ENCODE results near the gene CDK6.

The CDK6 gene

GRCh38 chr7:92824901-92825480 is 11.4 kb downstream of the CDK6 start:
- no peak for FAIRE-seq

- no peak for FAIRE-seq
Observed at GRCh38 chr7:92824450-92824849, 11.9 kb downstream of the CDK6 start.

GRCh38 chr7:92823042-92823441 is 13.3 kb downstream of the CDK6 start:
- no peak for FAIRE-seq

GRCh38 chr7:92820191-92820590 is 16.2 kb downstream of the CDK6 start:
- no peak for FAIRE-seq

DNA sequence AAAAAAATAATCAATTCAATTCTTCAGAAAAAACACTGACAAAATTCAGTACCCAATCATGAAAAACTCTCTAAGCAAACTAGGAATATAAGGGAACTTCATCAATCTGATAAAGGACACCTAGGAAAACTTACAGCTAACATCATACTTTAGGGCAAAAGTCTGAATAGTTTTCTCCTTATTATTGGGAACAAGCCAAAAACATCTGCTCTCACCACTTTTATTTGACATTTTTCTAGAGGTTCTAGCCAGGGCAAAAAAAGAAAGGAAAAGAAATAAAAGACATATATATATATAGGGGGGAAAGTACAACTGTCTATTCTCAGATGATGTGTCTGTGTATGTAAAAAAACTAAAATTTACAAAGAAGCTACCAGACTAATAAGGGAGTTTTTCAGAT is 19.0 kb downstream of the CDK6 start:
- FAIRE-seq = no peak

DNA sequence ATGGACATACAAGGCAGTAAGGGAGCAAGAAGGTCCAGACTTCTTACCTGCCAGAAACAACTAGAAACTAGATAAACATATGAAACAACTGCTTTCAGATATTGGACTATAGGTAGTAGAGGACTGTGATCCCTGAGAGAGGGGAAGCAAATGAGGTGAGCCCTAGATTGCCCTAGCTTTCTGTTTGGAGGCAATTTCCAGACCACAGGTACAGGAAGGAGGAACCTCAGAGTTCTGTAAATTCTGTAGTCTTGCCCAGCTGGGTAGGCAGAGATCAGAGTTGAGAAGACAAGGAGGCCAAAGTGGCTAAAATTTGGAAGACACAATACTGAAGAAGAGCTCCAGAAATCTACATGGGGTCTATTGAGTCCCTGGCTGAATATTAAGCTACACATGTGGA is 21.0 kb downstream of the CDK6 start:
- no peak for FAIRE-seq

- FAIRE-seq = no peak
Observed at GRCh38 chr7:92813390-92814024, 22.9 kb downstream of the CDK6 start.

DNA sequence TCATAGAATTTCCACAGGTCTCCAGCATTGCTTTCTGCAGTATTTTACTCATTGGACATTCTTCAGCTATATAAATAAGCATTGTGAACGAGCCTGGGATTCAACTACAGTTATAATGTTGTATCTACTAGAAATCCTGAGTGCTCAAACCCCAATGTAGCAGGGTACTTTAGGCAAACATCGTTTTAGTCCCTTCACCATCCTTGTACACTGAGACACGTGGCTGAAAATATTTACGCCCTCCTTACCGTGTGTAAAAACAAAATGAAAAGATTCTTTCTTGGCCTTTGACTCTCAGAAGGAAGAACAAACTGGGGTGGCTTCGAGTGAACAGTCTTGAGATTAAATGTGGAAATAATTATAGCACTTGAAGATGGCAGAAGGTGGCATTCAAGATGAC is 25.2 kb downstream of the CDK6 start:
- no peak for FAIRE-seq

DNA sequence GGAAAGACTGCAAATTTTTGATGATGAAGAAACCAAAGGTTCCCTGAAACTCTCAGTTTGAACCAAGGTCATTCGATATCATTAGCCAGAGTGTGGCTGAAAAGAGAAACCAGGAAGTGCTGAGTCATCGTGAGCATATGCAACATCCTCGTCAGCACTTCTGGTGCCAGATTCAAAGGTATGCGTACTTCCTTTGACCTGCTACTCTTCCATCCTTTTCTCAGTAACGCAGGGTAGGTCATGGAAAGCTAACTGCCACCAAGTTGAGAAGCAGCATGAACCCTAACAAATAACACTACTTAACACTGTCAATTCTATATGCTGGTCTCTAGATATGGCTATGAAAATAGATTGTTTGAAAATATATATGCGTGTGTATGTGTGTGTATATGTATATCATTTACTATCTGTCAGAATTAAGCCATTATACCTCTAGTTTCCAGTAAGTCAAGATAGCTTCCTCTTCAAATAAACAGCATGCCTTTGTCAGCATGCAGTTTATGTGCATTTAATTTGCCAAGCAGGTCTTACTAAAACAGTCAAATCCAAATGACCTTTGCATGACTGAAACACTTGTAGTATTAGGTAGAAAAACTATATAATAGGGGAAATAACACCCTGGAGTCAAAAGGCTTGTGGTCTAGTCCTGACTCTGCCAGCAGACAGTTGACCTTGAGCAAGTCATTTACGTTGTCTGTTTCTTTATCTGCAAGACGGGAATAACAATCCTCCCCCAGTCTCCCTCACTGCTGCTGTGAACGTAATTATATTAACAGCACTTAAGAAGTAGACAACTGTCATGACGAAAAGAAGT is 26.4 kb downstream of the CDK6 start:
- peak; percentile 83 for FAIRE-seq

DNA sequence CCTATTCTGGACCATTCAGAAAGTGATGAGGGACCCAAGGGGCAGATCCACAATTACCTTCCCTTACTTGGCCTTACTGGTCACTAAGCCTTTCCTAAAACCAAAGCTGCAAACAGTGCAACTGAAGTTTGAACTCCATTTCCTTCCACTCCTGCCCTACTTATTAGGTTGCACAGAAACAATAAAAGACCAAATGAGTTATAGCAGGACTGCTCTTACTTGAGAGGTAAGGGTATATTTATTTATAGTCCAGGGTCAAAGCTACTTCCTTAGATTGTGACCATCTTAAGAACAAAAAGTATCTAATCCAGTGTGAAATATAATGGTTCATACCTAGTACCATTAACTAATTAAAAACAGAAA is 27.0 kb downstream of the CDK6 start:
- FAIRE-seq = no peak

GRCh38 chr7:92808635-92809034 is 27.7 kb downstream of the CDK6 start:
- FAIRE-seq = no peak

DNA sequence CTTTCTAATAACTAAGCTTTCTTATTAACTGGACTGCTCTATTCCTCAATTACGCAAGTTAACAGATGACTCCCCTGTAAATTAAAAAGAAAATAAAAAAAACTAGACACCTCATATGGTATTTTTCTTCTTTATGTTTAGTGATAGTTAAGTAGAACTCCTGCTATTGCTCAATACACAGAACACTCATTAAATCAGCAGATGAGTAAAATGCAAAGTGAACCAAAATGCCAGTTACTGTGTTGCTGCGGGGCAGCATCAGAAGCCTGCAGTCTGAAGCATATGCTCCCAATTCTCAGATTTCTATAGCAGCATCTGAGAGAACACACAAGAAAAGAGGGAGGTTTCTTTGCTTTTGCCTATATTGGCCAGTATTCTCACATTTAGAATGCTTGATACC is 28.4 kb downstream of the CDK6 start:
- FAIRE-seq = no peak

- no peak for FAIRE-seq
Observed at GRCh38 chr7:92806496-92806895, 29.9 kb downstream of the CDK6 start.

DNA sequence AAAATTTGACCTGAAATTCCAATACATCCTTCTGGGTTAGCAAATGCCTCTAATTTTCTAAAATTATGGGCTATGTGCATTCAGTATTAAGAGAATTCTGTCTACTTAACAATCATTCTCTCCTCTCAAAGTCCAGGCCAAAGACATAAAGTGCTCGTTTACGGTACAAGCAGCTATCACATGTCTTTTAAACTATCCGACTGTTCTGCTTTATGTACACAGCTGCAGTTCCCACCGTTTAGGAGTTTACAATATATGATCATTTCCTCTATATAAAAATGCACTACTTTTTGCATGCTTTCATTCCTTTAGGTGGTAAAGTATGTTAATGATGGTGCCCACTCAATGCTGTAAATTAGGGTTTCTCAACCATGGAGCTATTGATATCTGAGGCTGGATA is 34.0 kb downstream of the CDK6 start:
- FAIRE-seq = no peak

- FAIRE-seq = no peak
Observed at GRCh38 chr7:92799446-92800211, 36.7 kb downstream of the CDK6 start.

DNA sequence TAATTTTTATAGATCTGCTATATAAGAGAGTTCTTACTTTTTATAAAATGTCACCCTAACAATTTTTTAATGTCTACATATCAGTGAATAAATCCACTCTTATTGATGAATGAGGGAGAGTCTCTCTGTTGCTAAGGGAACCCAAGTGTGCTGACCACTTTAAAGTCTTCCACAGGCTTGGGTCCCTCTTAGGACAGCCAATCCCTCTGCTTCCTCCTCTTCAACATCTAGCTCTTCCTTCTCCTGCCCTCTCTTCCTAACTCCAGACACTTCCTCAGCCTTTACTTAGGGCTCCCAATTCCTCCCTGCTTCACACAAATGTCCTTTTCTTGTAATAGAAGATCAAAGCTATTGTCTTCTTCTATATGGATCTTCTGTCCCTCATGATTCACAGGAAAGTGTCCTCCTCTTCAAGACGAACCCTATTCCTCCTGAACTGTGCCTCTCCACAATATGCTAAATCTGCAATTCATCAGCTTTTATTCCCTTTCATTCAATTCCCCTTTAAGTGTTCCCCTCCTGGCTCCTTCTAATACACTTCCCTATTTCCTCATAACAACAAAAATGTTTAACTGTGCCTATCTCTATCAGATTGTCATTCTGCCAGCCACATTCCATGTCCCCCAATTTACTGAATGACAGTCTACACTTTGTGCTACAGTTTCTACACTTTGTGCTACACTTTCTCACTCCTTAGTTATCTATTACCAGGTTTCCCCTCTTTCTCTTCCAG is 37.7 kb downstream of the CDK6 start:
- no peak for FAIRE-seq

GRCh38 chr7:92797693-92798092 is 38.7 kb downstream of the CDK6 start:
- FAIRE-seq = no peak

DNA sequence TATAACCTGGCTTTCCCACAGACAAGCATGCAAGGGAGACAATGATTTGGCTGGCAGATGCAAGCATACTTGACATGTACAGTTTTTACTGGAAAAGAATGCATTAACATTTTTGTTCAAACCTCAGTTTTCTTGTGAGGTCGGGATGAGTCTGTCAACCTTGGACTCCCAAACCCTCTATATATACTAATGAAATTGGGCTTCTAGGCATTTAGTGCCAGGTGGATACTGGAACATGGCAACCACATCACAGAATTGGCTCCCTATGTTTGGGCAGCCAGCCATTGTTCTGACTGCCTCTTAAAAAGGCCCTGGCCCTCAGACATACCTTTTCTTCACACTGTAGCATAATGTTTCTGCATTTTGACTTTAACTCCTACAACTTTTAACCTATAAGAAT is 39.1 kb downstream of the CDK6 start:
- no peak for FAIRE-seq

GRCh38 chr7:92794831-92795230 is 41.5 kb downstream of the CDK6 start:
- FAIRE-seq = no peak

DNA sequence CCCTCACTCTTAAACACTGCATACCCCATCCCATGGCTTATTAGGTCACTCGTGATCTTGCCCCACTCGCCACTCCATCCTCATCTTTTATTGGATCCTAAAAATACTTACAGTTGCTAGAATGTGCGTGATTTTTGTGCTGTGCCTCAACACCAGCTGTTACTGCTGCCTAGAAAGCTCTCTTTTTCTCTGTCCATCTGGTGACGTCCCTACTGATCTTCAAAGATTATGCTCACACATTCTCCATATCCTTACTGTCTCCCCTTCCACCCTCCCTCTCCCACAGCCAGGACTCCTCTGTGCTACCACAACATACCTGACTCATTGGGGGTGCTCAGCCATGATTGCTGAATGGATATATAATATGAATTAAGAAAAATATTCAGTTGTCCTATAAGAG is 42.0 kb downstream of the CDK6 start:
- FAIRE-seq = no peak

DNA sequence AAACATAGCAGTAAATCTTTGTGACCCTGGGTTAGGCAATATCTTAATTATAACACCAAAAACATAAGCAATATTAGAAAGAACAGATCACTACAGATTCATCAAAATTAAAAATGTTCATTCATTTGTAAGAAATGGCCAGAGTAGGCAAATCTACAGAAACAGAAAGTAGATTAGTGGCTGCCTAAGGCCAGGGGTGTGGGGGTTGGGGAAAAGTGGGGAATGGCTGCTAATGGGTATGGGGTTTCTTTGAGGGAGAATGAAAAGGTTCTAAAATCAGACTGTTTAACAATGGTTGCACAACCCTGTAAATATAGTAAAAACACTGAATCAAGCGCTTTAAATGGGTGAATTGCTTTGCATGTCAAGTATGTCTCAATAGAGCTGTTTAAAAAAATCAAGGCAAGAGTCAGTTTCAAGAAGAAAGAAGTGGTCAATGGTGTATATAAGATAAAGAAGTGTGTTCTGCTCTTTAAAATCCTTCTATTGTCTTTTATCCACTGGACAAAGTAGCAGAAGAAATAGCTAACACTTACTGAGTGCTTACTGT is 42.6 kb downstream of the CDK6 start:
- no peak for FAIRE-seq

- FAIRE-seq = no peak
Observed at GRCh38 chr7:92790992-92791391, 45.4 kb downstream of the CDK6 start.
